ENCODE results near the gene TMEM218.

The TMEM218 gene

GRCh38 chr11:125049164-125049792 is 62.1 kb downstream of the TMEM218 start:
- no peak for DNase-seq

Measured in activated CD4-positive, alpha-beta T cell treated with anti-CD3 and anti-CD28 coated beads, Interleukin-2, amount 50 U/mL, for 16 hours (primary cell).